GM19463 (cell line): Measurements from ENCODE around the gene C1GALT1.
"Not testable (repeated sequence)": the region's sequence is repeated elsewhere in the genome, so short reads cannot be mapped to it uniquely, and the experiment has no call there.

Experiments
- ATAC-seq: cut with Tn5 transposase; IDR thresholded peaks from one replicate; pipeline ENCODE4 v1.9.1; 2021; ENCODE audit warnings: mild to moderate bottlenecking, moderate library complexity; ENCODE audit not compliant: unreplicated experiment

Gene C1GALT1

GRCh38 chr7:7182156-7183060 is at the start of gene C1GALT1:
TSS of gene C1GALT1 (plus strand) at chr7:7182544. CDS start at chr7:7234320, 51,776 bp downstream.
- peak; percentile 77 for ATAC-seq

GRCh38 chr7:7134046-7134445 is 48.3 kb upstream of the C1GALT1 start:
- no peak for ATAC-seq

- ATAC-seq: no peak
Observed at GRCh38 chr7:7135074-7135473, 47.3 kb upstream of the C1GALT1 start.

- ATAC-seq: not testable (repeated sequence)
Observed at GRCh38 chr7:7135924-7136323, 46.4 kb upstream of the C1GALT1 start.

GRCh38 chr7:7136466-7137381 is 45.6 kb upstream of the C1GALT1 start:
- no peak for ATAC-seq

- no peak for ATAC-seq
Observed at GRCh38 chr7:7138897-7139296, 43.4 kb upstream of the C1GALT1 start.

GRCh38 chr7:7143404-7143803 is 38.9 kb upstream of the C1GALT1 start:
- not testable (repeated sequence) for ATAC-seq

- not testable (repeated sequence) for ATAC-seq
Observed at GRCh38 chr7:7145151-7145550, 37.2 kb upstream of the C1GALT1 start.

- ATAC-seq: no peak
Observed at GRCh38 chr7:7146837-7147236, 35.5 kb upstream of the C1GALT1 start.

- no peak for ATAC-seq
Observed at GRCh38 chr7:7148798-7149481, 33.4 kb upstream of the C1GALT1 start.

GRCh38 chr7:7151285-7151684 is 31.1 kb upstream of the C1GALT1 start:
- ATAC-seq: no peak

- no peak for ATAC-seq
Observed at GRCh38 chr7:7151865-7152264, 30.5 kb upstream of the C1GALT1 start.

GRCh38 chr7:7152315-7152714 is 30.0 kb upstream of the C1GALT1 start:
- no peak for ATAC-seq

- ATAC-seq: not testable (repeated sequence)
Observed at GRCh38 chr7:7154355-7154754, 28.0 kb upstream of the C1GALT1 start.

GRCh38 chr7:7156663-7157062 is 25.7 kb upstream of the C1GALT1 start:
- no peak for ATAC-seq

- peak; percentile 89 for ATAC-seq
Observed at GRCh38 chr7:7157177-7157886, 25.0 kb upstream of the C1GALT1 start.

- ATAC-seq: no peak
Observed at GRCh38 chr7:7157887-7158271, 24.5 kb upstream of the C1GALT1 start.

GRCh38 chr7:7159063-7159658 is 23.2 kb upstream of the C1GALT1 start:
- no peak for ATAC-seq

- ATAC-seq: no peak
Observed at GRCh38 chr7:7164591-7164990, 17.8 kb upstream of the C1GALT1 start.

GRCh38 chr7:7165372-7165771 is 17.0 kb upstream of the C1GALT1 start:
- ATAC-seq: no peak
